MM.1S (cell line): Measurements from ENCODE around the gene ITGB3.

Experiments used
- DNase-seq: peaks from one replicate; pipeline ENCODE4 v3.0.0-alpha.2; 2015
- H2AFZ ChIP-seq: fragments of 300-600 bp; sonication (generic); 2 replicates; pipeline ENCODE4 v1.6.0; 2016; ENCODE audit warnings: antibody characterized with exemption, low read length
- H3F3A ChIP-seq: fragments of 300-600 bp; sonication (generic); 2 replicates; pipeline ENCODE4 v1.6.1; 2016; ENCODE audit warnings: mild to moderate bottlenecking, antibody characterized with exemption, low read length, moderate library complexity, mixed read lengths; ENCODE audit not compliant: insufficient read depth
- H3K27ac ChIP-seq: fragments of 300-600 bp; sonication (generic); 2 replicates; pipeline ENCODE4 v1.5.1; 2016; ENCODE audit warnings: mild to moderate bottlenecking, low read length
- H3K27me3 ChIP-seq: fragments of 300-600 bp; sonication (generic); replicated peaks from 2 replicates; pipeline ENCODE4 v1.6.0; 2016; ENCODE audit warnings: low read length; ENCODE audit not compliant: insufficient read depth
- H3K36me3 ChIP-seq: fragments of 300-600 bp; sonication (generic); replicated peaks from 2 replicates; pipeline ENCODE4 v1.6.1; 2016; ENCODE audit warnings: mild to moderate bottlenecking, low read length, mixed read lengths; ENCODE audit not compliant: insufficient read depth
- H3K4me1 ChIP-seq: fragments of 300-600 bp; sonication (generic); 2 replicates; pipeline ENCODE4 v1.6.1; 2016; ENCODE audit warnings: low read length, mixed read lengths
- H3K4me2 ChIP-seq: fragments of 300-600 bp; sonication (generic); 2 replicates; pipeline ENCODE4 v1.6.0; 2016; ENCODE audit warnings: low read depth, low read length
- H3K4me3 ChIP-seq: fragments of 300-600 bp; sonication (generic); 2 replicates; pipeline ENCODE4 v1.5.1; 2016; ENCODE audit warnings: low read length, mixed read lengths
- H3K79me2 ChIP-seq: fragments of 300-600 bp; sonication (generic); 2 replicates; pipeline ENCODE4 v1.6.1; 2016; ENCODE audit warnings: mixed run types, low read length, mixed read lengths
- H3K9ac ChIP-seq: fragments of 300-600 bp; sonication (generic); 2 replicates; pipeline ENCODE4 v1.6.1; 2016; ENCODE audit warnings: low read length, mixed read lengths
- H3K9me2 ChIP-seq: fragments of 300-600 bp; sonication (generic); replicated peaks from 2 replicates; pipeline ENCODE4 v1.6.1; 2016; ENCODE audit warnings: mild to moderate bottlenecking, low read length, mixed read lengths; ENCODE audit not compliant: insufficient read depth
- H3K9me3 ChIP-seq: fragments of 300-600 bp; sonication (generic); replicated peaks from 2 replicates; pipeline ENCODE4 v1.6.1; 2016; ENCODE audit warnings: mild to moderate bottlenecking, low read length, mixed read lengths; ENCODE audit not compliant: insufficient read depth
- H4K20me1 ChIP-seq: fragments of 300-600 bp; sonication (generic); 2 replicates; pipeline ENCODE4 v1.6.1; 2016; ENCODE audit warnings: mild to moderate bottlenecking, low read length, moderate library complexity, mixed read lengths; ENCODE audit not compliant: insufficient read depth
- CTCF ChIP-seq: fragments of 300-600 bp; sonication (generic); IDR thresholded peaks from 2 replicates; pipeline ENCODE4 v1.5.1; 2016; ENCODE audit warnings: antibody characterized with exemption, low read length, mixed read lengths
- EZH2 ChIP-seq: fragments of 300-600 bp; sonication (generic); optimal IDR thresholded peaks from 2 replicates; pipeline ENCODE3; 2017; ENCODE audit warnings: low read depth, mild to moderate bottlenecking, antibody characterized with exemption, low read length, mixed read lengths
- EZH2phosphoT487 ChIP-seq: fragments of 300-600 bp; sonication (generic); IDR thresholded peaks from 2 replicates; pipeline ENCODE4 v1.6.1; 2018; ENCODE audit warnings: antibody characterized with exemption, low read length

Gene ITGB3

GRCh38 chr17:47285003-47285402, 31.4 kb downstream of the ITGB3 start:
- Histone ChIP-seq H3F3A (no peaks in the 10 kb centered on the region), H4K20me1 (no peaks in the 10 kb centered on the region), H3K9me2 (no peaks in the 10 kb centered on the region), H3K9ac (no peak overlapping the region), H3K4me1 (peaks cover 7% of the 10 kb centered on the region), H3K27me3 (no peaks in the 10 kb centered on the region), H3K4me3 (no peak overlapping the region), H2AFZ (no peak overlapping the region), H3K9me3 (no peaks in the 10 kb centered on the region), H3K36me3 (no peaks in the 10 kb centered on the region), H3K4me2 (no peak overlapping the region), H3K27ac (no peak overlapping the region), H3K79me2 (no peaks in the 10 kb centered on the region)
- DNase-seq, result no peak
- TF ChIP-seq EZH2phosphoT487 (no peak), CTCF (no peak), EZH2 (no peak)

- no peaks in the 10 kb centered on the region for H4K20me1 ChIP-seq
- H3K4me3 ChIP-seq, result no peak overlapping the region
- no peaks in the 10 kb centered on the region for H3K9me3 ChIP-seq
- H2AFZ ChIP-seq, result no peak overlapping the region
- 0 out of 2 replicates have a peak overlapping the region, but pooled peaks have one; percentile 11 for H3K27ac ChIP-seq
- H3K36me3 ChIP-seq, result no peaks in the 10 kb centered on the region
- no peak for TF ChIP-seq CTCF
- TF ChIP-seq EZH2, result no peak
- TF ChIP-seq EZH2phosphoT487, result no peak
- H3K79me2 ChIP-seq, result no peaks in the 10 kb centered on the region
- no peak overlapping the region for H3K4me2 ChIP-seq
- H3F3A ChIP-seq, result no peaks in the 10 kb centered on the region
- no peak overlapping the region for H3K9ac ChIP-seq
- DNase-seq, result no peak
- H3K9me2 ChIP-seq, result no peaks in the 10 kb centered on the region
- peaks cover 5% of the 10 kb centered on the region; the same call in 1 of the 2 replicates for H3K4me1 ChIP-seq
- no peaks in the 10 kb centered on the region for H3K27me3 ChIP-seq
Measured at GRCh38 chr17:47286198-47286914, 32.7 kb downstream of the ITGB3 start.

DNA sequence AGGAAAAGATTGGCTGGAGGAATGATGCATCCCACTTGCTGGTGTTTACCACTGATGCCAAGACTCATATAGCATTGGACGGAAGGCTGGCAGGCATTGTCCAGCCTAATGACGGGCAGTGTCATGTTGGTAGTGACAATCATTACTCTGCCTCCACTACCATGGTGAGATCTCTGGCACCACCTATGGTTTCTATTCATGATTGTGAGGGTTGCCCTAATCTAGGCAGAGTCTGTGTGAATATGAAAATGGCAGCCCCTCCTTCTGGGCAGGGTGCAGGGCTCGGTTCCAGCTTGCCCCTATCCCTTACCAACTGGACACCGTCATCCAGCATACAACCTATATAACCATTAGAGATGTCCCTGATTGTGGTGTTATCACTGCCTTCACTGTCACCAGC, 33.4 kb downstream of the ITGB3 start:
- Histone ChIP-seq H3K4me2 (no peak overlapping the region), H3K9me3 (no peaks in the 10 kb centered on the region), H3K9me2 (no peaks in the 10 kb centered on the region), H3K4me3 (no peak overlapping the region), H4K20me1 (no peaks in the 10 kb centered on the region), H3K36me3 (no peaks in the 10 kb centered on the region), H3K4me1 (peaks cover 5% of the 10 kb centered on the region; the same call in 1 of the 2 replicates), H3F3A (no peaks in the 10 kb centered on the region), H3K9ac (no peak overlapping the region), H3K79me2 (no peaks in the 10 kb centered on the region), H2AFZ (no peak overlapping the region), H3K27ac (no peak overlapping the region), H3K27me3 (no peaks in the 10 kb centered on the region)
- no peak for DNase-seq
- TF ChIP-seq EZH2, result no peak
- TF ChIP-seq EZH2phosphoT487, result no peak

DNA sequence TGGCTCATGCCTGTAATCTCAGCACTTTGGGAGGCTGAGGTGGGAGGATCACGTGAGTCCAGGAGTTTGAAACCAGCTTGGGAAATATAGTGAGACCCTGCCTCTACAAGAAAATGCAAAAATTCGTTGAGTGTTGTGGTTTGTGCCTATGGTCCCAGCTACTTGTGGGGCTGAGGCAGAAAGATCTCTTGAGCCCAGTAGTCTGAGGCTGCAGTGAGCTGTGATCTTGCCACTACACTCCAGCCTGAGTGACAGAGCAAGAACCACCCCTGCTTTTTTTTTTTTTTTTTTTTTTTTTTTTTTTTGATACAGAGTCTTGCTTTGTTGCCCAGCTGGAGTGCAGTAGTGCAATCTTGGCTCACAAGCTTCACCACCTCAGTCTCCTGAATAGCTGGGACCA, 34.0 kb downstream of the ITGB3 start:
- H2AFZ ChIP-seq, result no peak overlapping the region
- no peaks in the 10 kb centered on the region for H4K20me1 ChIP-seq
- no peaks in the 10 kb centered on the region for H3K9me2 ChIP-seq
- H3K27me3 ChIP-seq, result no peaks in the 10 kb centered on the region
- no peak overlapping the region for H3K4me2 ChIP-seq
- TF ChIP-seq EZH2 (no peak), CTCF (no peak)
- no peaks in the 10 kb centered on the region for H3F3A ChIP-seq
- H3K9me3 ChIP-seq, result no peaks in the 10 kb centered on the region
- H3K4me1 ChIP-seq, result peaks cover 5% of the 10 kb centered on the region; the same call in 1 of the 2 replicates
- no peak overlapping the region for H3K4me3 ChIP-seq
- H3K36me3 ChIP-seq, result no peaks in the 10 kb centered on the region
- H3K27ac ChIP-seq, result no peak overlapping the region
- no peak for DNase-seq
- H3K79me2 ChIP-seq, result no peaks in the 10 kb centered on the region
- no peak overlapping the region for H3K9ac ChIP-seq
